Omental fat pad (tissue), 4 donors: ENCODE results near the gene CCDC88A. TPM values are rescaled to one million over a fixed set of nuclear protein-coding genes. Genes with fewer than 3 reads are reported as not detected.

ENCODE experiments used
- ATAC-seq: fragments of 150-250 bp; one replicate; pipeline ENCODE4 v1.9.1; 2016; ENCODE audit warnings: mild to moderate bottlenecking, moderate library complexity; ENCODE audit not compliant: low FRiP score
- DNase-seq: peaks from one replicate; pipeline ENCODE4 v3.0.0-alpha.2; 2019; ENCODE audit warnings: low spot score
- total RNA-seq, 4 donors: library from RNA; depleted of rRNA; stranded (reverse); fragments of >200 nt; gene quantifications; one replicate each; pipeline ENCODE4 v1.1.0, GENCODE V29; 2016
- TF ChIP-seq, protein P1 (sequence below), 3 donors: fragments of 450-650 bp; IDR thresholded peaks; one replicate each; pipeline ENCODE4 v1.5.1; 2016 to 2017; ENCODE audit warnings: antibody characterized with exemption in 3 of 3, mild to moderate bottlenecking in 3 of 3, moderate library complexity in 2 of 3

CCDC88A gene
- total RNA-seq, 4 donors from 2014 or later = 38.0 to 141 (median 64.3) TPM

GRCh38 chr2:55371376-55371775 lies 48.3 kb downstream of the CCDC88A start:
- TF ChIP-seq, protein P1, sequence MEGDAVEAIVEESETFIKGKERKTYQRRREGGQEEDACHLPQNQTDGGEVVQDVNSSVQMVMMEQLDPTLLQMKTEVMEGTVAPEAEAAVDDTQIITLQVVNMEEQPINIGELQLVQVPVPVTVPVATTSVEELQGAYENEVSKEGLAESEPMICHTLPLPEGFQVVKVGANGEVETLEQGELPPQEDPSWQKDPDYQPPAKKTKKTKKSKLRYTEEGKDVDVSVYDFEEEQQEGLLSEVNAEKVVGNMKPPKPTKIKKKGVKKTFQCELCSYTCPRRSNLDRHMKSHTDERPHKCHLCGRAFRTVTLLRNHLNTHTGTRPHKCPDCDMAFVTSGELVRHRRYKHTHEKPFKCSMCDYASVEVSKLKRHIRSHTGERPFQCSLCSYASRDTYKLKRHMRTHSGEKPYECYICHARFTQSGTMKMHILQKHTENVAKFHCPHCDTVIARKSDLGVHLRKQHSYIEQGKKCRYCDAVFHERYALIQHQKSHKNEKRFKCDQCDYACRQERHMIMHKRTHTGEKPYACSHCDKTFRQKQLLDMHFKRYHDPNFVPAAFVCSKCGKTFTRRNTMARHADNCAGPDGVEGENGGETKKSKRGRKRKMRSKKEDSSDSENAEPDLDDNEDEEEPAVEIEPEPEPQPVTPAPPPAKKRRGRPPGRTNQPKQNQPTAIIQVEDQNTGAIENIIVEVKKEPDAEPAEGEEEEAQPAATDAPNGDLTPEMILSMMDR (IDR thresholded peaks at IDR 0.05) = no peak
- DNase-seq (no peak), ATAC-seq (no peak)

- TF ChIP-seq, protein P1 (IDR thresholded peaks at IDR 0.05) = no peak
- DNase-seq (no peak), ATAC-seq (no peak)
Measured at GRCh38 chr2:55370208-55370607, 49.4 kb downstream of the CCDC88A start.

- TF ChIP-seq, protein P1 (IDR thresholded peaks at IDR 0.05) = no peak
- DNase-seq (no peak), ATAC-seq (peak; percentile 76)
Measured at GRCh38 chr2:55365303-55365702, 54.4 kb downstream of the CCDC88A start.

DNA sequence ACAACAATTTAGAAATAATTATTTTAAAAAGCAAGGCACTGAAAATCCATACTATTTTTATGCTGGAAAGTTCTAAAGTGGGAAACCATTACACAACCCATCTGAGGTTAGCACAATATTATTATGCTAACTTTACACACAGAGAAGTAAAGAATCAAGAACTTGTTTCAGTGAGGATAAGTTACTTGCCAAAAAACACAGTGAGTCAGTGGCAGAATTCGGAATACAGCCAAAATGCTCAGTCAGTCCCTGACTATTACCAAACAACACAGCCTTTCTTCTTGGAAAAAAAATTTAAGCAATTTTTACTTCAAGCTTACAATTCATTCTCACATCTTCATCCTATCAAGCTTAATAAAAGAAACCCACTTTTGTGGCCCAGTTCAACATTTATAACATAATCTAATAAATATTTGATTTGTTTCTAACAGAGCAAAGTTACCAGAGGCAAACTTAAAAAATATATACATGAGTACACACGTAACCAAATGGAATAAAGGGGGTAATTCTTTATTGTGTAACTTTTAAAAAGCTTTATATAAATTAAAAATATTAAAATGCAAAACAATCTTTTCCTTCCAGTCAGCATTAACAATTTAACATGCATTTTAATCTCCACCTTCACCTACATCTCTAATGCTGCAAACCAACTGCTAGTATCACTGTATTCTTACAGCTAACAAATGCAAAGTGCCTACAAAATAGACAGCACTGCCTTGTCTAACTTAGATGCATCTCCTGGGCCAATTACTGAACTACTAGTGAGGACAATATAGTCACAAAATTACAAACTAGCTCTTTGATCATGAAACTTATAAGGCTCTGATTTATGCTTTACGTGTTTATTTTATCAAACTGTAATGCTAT lies 55.2 kb downstream of the CCDC88A start:
- TF ChIP-seq, protein P1 (IDR thresholded peaks at IDR 0.05) = no peak
- peak; percentile 89 for ATAC-seq
- DNase-seq = no peak

DNA sequence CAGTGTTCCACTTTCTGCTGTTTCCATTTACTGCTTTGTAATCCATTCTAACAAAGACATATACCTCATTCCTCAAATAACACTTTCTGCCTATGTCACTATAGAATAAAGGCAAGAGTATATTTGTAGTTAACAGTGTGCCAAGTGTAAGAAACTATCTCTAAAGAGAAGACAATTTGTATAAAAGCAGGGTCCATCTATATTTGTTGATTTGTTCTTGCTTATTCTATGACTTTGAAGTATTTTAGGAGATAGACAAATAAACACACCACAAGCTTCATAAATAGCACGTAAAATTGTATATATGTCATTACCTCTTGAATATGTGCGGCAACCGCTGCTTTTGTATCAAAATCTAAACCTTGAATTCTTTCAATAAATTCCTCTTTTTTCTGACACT lies 56.0 kb downstream of the CCDC88A start:
- DNase-seq (no peak), ATAC-seq (no peak)
- TF ChIP-seq, protein P1 (IDR thresholded peaks at IDR 0.05) = no peak

GRCh38 chr2:55361465-55362189 lies 58.0 kb downstream of the CCDC88A start:
- TF ChIP-seq, protein P1 (IDR thresholded peaks at IDR 0.05) = no peak
- ATAC-seq (no peak), DNase-seq (no peak)
